Adipocyte (in vitro differentiated cells): Measurements from ENCODE around the gene ZNF518A.
"Not testable (repeated sequence)": the region's sequence is repeated elsewhere in the genome, so short reads cannot be mapped to it uniquely, and the experiment has no call there.

ENCODE experiments used
- DNase-seq: peaks from one replicate; pipeline ENCODE4 v3.0.0-alpha.2; 2015; ENCODE audit warnings: low read depth
- H3K27me3 ChIP-seq: replicated peaks from 2 replicates; pipeline ENCODE4 v1.7.0; 2013; ENCODE audit warnings: mild to moderate bottlenecking, low read length, moderate library complexity; ENCODE audit not compliant: control insufficient read depth, insufficient read depth
- H3K36me3 ChIP-seq: 2 replicates; pipeline ENCODE4 v1.7.0; 2013; ENCODE audit warnings: low read length, mild to moderate bottlenecking, moderate library complexity; ENCODE audit not compliant: control insufficient read depth, insufficient read depth, severe bottlenecking
- H3K4me1 ChIP-seq: 2 replicates; pipeline ENCODE4 v1.7.0; 2013; ENCODE audit warnings: mild to moderate bottlenecking, low read length, moderate library complexity; ENCODE audit not compliant: control insufficient read depth, insufficient read depth
- H3K4me3 ChIP-seq: 2 replicates; pipeline ENCODE4 v1.7.0; 2013; ENCODE audit warnings: mild to moderate bottlenecking, low read length, moderate library complexity
- H3K9ac ChIP-seq: 2 replicates; pipeline ENCODE4 v1.7.0; 2013; ENCODE audit warnings: mild to moderate bottlenecking, low read length, moderate library complexity
- H3K9me3 ChIP-seq: 2 replicates; pipeline ENCODE4 v1.7.0; 2013; ENCODE audit warnings: mild to moderate bottlenecking, low read length, moderate library complexity; ENCODE audit not compliant: control insufficient read depth

Gene ZNF518A

GRCh38 chr10:96152437-96152836 lies 22.3 kb downstream of the ZNF518A start:
- no peak for DNase-seq
- H3K36me3 ChIP-seq: peaks cover 55% of the 10 kb centered on the region
- no peaks in the 10 kb centered on the region for H3K27me3 ChIP-seq
- H3K9ac ChIP-seq: no peak overlapping the region
- H3K9me3 ChIP-seq: no peaks in the 10 kb centered on the region
- no peak overlapping the region for H3K4me3 ChIP-seq
- no peaks in the 10 kb centered on the region for H3K4me1 ChIP-seq

GRCh38 chr10:96153070-96153469 lies 23.0 kb downstream of the ZNF518A start:
- peaks cover 61% of the 10 kb centered on the region for H3K36me3 ChIP-seq
- DNase-seq: no peak
- no peaks in the 10 kb centered on the region for H3K9me3 ChIP-seq
- H3K27me3 ChIP-seq: no peaks in the 10 kb centered on the region
- no peaks in the 10 kb centered on the region for H3K4me1 ChIP-seq
- H3K4me3 ChIP-seq: no peak overlapping the region
- no peak overlapping the region for H3K9ac ChIP-seq

GRCh38 chr10:96165726-96166125 lies 35.6 kb downstream of the ZNF518A start:
- Histone ChIP-seq H3K9me3 (peaks cover 22% of the 10 kb centered on the region), H3K9ac (no peak overlapping the region), H3K4me3 (no peak overlapping the region), H3K4me1 (no peaks in the 10 kb centered on the region), H3K36me3 (peaks cover 9% of the 10 kb centered on the region), H3K27me3 (no peaks in the 10 kb centered on the region)
- no peak for DNase-seq

DNA sequence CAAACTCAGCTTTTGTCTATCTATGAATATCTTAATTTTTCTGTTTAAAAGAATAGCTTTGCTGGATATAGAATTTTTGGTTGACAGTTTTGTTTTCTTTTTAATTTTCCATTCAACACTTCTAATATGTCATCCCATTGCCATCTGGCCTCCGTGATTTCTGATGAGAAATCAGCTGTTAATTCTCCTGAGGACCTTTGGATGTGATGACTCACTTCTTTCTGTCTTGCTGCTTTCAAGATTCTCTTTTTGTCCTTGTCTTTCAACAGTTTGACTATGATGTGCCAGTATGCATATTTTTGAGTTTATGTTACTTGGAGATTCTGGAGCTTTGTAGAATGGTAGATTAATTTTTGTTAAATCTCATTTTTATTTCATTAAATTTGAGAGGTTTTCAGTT lies 38.4 kb downstream of the ZNF518A start:
- Histone ChIP-seq H3K9ac (no peak overlapping the region), H3K9me3 (peaks cover 34% of the 10 kb centered on the region), H3K4me3 (no peak overlapping the region), H3K27me3 (no peaks in the 10 kb centered on the region), H3K36me3 (no peaks in the 10 kb centered on the region), H3K4me1 (no peaks in the 10 kb centered on the region)
- no peak for DNase-seq

GRCh38 chr10:96170230-96170629 lies 40.1 kb downstream of the ZNF518A start:
- Histone ChIP-seq H3K4me3 (no peak overlapping the region), H3K9ac (no peak overlapping the region), H3K9me3 (peaks cover 38% of the 10 kb centered on the region), H3K27me3 (no peaks in the 10 kb centered on the region), H3K4me1 (no peaks in the 10 kb centered on the region), H3K36me3 (no peaks in the 10 kb centered on the region)
- no peak for DNase-seq

DNA sequence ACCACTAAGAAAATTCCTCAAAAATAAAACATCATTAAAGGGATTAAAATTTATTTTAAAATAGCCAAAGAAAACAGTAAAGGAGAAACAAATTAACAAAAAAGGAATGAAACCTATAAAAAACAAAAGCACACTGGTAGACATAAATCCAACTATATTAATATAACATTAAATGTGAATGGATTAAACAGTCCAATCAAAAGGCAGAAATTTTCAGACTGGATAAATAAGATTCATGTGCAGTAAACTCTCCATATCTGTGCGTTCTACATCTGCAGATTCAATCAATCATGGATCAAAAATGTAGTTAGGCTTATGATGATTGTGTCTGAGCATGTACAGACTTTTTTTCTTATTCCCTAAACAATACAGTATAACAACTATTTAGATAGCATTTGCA lies 42.6 kb downstream of the ZNF518A start:
- H3K9ac ChIP-seq: no peak overlapping the region
- H3K9me3 ChIP-seq: peaks cover 49% of the 10 kb centered on the region
- H3K4me3 ChIP-seq: no peak overlapping the region
- H3K4me1 ChIP-seq: no peaks in the 10 kb centered on the region
- no peaks in the 10 kb centered on the region for H3K27me3 ChIP-seq
- DNase-seq: no peak
- no peaks in the 10 kb centered on the region for H3K36me3 ChIP-seq

GRCh38 chr10:96176985-96177384 lies 46.9 kb downstream of the ZNF518A start:
- no peaks in the 10 kb centered on the region for H3K4me1 ChIP-seq
- no peaks in the 10 kb centered on the region for H3K36me3 ChIP-seq
- no peaks in the 10 kb centered on the region for H3K27me3 ChIP-seq
- no peak overlapping the region for H3K4me3 ChIP-seq
- no peak for DNase-seq
- H3K9me3 ChIP-seq: peaks cover 43% of the 10 kb centered on the region
- H3K9ac ChIP-seq: no peak overlapping the region

DNA sequence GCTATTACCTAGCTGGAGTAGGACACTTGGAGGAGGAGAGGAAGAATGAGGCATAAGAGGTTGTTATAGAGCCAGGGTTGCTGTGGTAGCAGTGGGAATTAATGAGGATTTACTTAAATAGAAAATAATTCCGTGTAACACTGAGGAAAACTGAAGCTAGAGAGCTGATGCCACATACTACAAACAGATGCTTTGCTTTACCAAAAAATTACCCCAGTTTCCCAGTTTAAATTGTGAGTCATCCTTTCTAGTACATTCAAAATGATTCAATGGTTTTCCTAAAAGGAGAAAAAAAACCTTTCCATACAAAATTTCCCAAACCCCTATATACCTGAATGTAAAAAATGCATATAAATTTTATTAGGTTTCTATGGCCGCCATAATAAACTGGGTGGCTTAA lies 58.3 kb downstream of the ZNF518A start:
- peak; percentile 8 for DNase-seq
- Histone ChIP-seq H3K36me3 (no peaks in the 10 kb centered on the region), H3K4me1 (peaks cover 4% of the 10 kb centered on the region), H3K9ac (no peak overlapping the region), H3K9me3 (no peaks in the 10 kb centered on the region), H3K27me3 (no peaks in the 10 kb centered on the region), H3K4me3 (no peak overlapping the region)

DNA sequence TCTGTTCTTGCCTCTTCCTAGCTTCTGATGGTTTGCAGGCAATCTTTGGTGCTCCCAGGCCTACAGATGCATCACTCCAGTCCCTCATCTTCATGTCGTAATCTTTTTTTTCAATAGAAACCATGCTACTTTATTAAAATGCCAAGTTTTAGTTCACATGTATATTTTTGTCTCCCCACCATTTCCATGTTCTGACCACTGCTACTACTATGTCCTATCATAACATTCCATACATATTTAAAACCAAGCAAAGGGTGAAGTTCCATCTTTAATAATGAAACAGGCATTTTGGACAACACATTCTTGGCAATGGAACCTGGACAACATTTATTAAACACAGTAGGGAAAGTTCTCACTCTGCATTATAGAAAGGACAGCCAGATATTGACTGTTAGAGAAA lies 58.8 kb downstream of the ZNF518A start:
- Histone ChIP-seq H3K9me3 (no peaks in the 10 kb centered on the region), H3K4me1 (peaks cover 4% of the 10 kb centered on the region), H3K9ac (no peak overlapping the region), H3K36me3 (no peaks in the 10 kb centered on the region), H3K4me3 (no peak overlapping the region), H3K27me3 (no peaks in the 10 kb centered on the region)
- DNase-seq: peak; percentile 37

DNA sequence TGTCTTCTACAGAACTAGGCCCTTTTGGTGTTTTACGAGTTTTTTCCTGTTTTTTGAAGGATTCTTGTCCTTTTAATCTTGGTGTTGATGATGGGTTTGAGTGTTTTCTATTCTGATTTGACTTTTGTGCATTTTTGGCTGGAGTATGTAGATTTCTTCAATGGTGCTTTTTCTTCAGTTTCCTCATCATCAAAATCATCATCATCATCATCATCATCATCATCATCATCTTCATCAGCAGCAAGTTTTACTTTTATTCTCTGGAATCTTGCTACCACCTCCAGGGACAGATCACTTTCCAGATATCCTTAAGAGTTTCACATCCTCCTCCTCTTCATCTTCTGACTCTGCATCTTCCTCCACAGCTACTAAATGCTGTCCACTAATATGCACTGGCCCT lies 59.4 kb downstream of the ZNF518A start:
- not testable (repeated sequence) for H3K36me3 ChIP-seq, H3K9ac ChIP-seq, H3K4me3 ChIP-seq, H3K9me3 ChIP-seq, H3K27me3 ChIP-seq, H3K4me1 ChIP-seq, DNase-seq

DNA sequence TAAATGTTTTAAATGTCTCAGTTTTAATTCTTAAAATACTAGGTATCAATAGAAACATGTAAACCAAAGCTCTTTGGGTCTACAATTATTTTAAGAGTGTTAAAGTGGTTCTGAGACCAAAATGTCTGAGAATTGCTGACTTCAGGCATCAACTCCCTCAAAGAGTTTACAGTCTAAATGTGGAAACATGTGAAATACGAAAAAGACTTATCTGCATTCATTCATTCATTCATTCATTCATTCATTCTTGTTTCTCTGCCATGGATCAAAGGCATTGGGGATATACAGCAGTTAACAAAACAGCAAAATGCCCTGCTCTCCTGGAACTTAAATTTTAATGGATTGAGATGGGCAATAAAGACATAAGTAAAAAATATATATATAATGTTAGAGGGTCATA lies 71.4 kb downstream of the ZNF518A start:
- DNase-seq: no peak
- Histone ChIP-seq H3K9ac (no peak overlapping the region), H3K4me1 (no peaks in the 10 kb centered on the region), H3K36me3 (no peaks in the 10 kb centered on the region), H3K9me3 (no peaks in the 10 kb centered on the region), H3K4me3 (no peak overlapping the region), H3K27me3 (peaks cover 4% of the 10 kb centered on the region)

GRCh38 chr10:96205580-96205979 lies 75.5 kb downstream of the ZNF518A start:
- DNase-seq: no peak
- no peak overlapping the region for H3K9ac ChIP-seq
- H3K9me3 ChIP-seq: no peaks in the 10 kb centered on the region
- H3K4me3 ChIP-seq: no peak overlapping the region
- H3K27me3 ChIP-seq: peaks cover 4% of the 10 kb centered on the region
- no peaks in the 10 kb centered on the region for H3K36me3 ChIP-seq
- H3K4me1 ChIP-seq: no peaks in the 10 kb centered on the region
